ENCODE results near the gene UGT1A8. TPM values are rescaled to one million over a fixed set of nuclear protein-coding genes. Genes with fewer than 3 reads are reported as not detected.
"Not testable (repeated sequence)": the region's sequence is repeated elsewhere in the genome, so short reads cannot be mapped to it uniquely, and the experiment has no call there.

The UGT1A8 gene
- polyA plus RNA-seq, 4 donors: 0.07 to 13.6 (median 4.9) TPM

GRCh38 chr2:233746475-233747282, 129.2 kb downstream of the UGT1A8 start:
- H3K4me1 ChIP-seq (ENCODE audit: control insufficient read depth in 3 of 3, insufficient read depth in 2 of 3, low read depth in 1 of 3, low read length in 2 of 3): peaks cover 0 to 15% (median 0%) of the 10 kb centered on the region in 3 donors
- DNase-seq (no peak), FAIRE-seq (no peak)
- no peak overlapping the region for H3K27ac ChIP-seq (ENCODE audit: low read depth in 1 of 3, low read length in 2 of 3)
- peaks cover 1 to 29% of the 10 kb centered on the region in 2 donors for H3K9me3 ChIP-seq (ENCODE audit: control insufficient read depth in 2 of 2, insufficient read depth in 1 of 2, low read depth in 1 of 2, low read length in 1 of 2)
- H3K36me3 ChIP-seq (ENCODE audit: control insufficient read depth in 3 of 3, insufficient read depth in 2 of 3, low read depth in 1 of 3, low read length in 3 of 3): peaks cover 0 to 3% (median 0%) of the 10 kb centered on the region in 3 donors
- WGBS, 3 donors: 75 to 81% (median 81%) methylated on average over 10 of the region's 10 CpGs
- no peaks in the 10 kb centered on the region for H3K27me3 ChIP-seq (ENCODE audit: control insufficient read depth in 3 of 3, insufficient read depth in 3 of 3, low read length in 3 of 3)
- no peak overlapping the region for H3K4me3 ChIP-seq (ENCODE audit: low read depth in 1 of 3, low read length in 3 of 3)

DNA sequence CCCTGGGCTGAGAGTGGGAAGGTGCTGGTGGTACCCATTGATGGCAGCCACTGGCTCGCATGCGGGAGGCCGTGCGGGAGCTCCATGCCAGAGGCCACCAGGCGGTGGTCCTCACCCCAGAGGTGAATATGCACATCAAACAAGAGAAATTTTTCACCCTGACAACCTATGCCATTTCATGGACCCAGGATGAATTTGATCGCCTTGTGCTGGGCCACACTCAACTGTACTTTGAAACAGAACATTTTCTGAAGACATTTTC, 129.8 kb downstream of the UGT1A8 start:
- H3K4me3 ChIP-seq (ENCODE audit: low read depth in 1 of 3, low read length in 3 of 3): no peak overlapping the region
- DNase-seq: no peak
- FAIRE-seq: no peak
- WGBS, 3 donors: 88 to 96% (median 92%) methylated on average over 6 of the region's 6 CpGs
- H3K4me1 ChIP-seq (ENCODE audit: control insufficient read depth in 3 of 3, insufficient read depth in 2 of 3, low read depth in 1 of 3, low read length in 2 of 3): peaks cover 0 to 15% (median 2%) of the 10 kb centered on the region in 3 donors
- H3K36me3 ChIP-seq (ENCODE audit: control insufficient read depth in 3 of 3, insufficient read depth in 2 of 3, low read depth in 1 of 3, low read length in 3 of 3): peaks cover 0 to 3% (median 0%) of the 10 kb centered on the region in 3 donors
- H3K27ac ChIP-seq (ENCODE audit: low read depth in 1 of 3, low read length in 2 of 3): no peak overlapping the region
- H3K27me3 ChIP-seq (ENCODE audit: control insufficient read depth in 3 of 3, insufficient read depth in 3 of 3, low read length in 3 of 3): no peaks in the 10 kb centered on the region
- H3K9me3 ChIP-seq (ENCODE audit: control insufficient read depth in 2 of 2, insufficient read depth in 1 of 2, low read depth in 1 of 2, low read length in 1 of 2): peaks cover 1 to 31% of the 10 kb centered on the region in 2 donors

GRCh38 chr2:233750689-233751088, 133.3 kb downstream of the UGT1A8 start:
- H3K9me3 ChIP-seq (ENCODE audit: control insufficient read depth in 2 of 2, insufficient read depth in 1 of 2, low read depth in 1 of 2, low read length in 1 of 2): peaks cover 1 to 46% of the 10 kb centered on the region in 2 donors
- WGBS, 3 donors: 72 to 79% (median 78%) methylated on average over 2 of the region's 2 CpGs
- H3K4me1 ChIP-seq (ENCODE audit: control insufficient read depth in 3 of 3, insufficient read depth in 2 of 3, low read depth in 1 of 3, low read length in 2 of 3); H3K27me3 ChIP-seq (ENCODE audit: control insufficient read depth in 3 of 3, insufficient read depth in 3 of 3, low read length in 3 of 3); H3K27ac ChIP-seq (ENCODE audit: low read depth in 1 of 3, low read length in 2 of 3); FAIRE-seq; H3K4me3 ChIP-seq (ENCODE audit: low read depth in 1 of 3, low read length in 3 of 3); H3K36me3 ChIP-seq (ENCODE audit: control insufficient read depth in 3 of 3, insufficient read depth in 2 of 3, low read depth in 1 of 3, low read length in 3 of 3); DNase-seq: not testable (repeated sequence)

GRCh38 chr2:233751212-233752009, 134.0 kb downstream of the UGT1A8 start:
- H3K4me1 ChIP-seq (ENCODE audit: control insufficient read depth in 3 of 3, insufficient read depth in 2 of 3, low read depth in 1 of 3, low read length in 2 of 3); H3K27me3 ChIP-seq (ENCODE audit: control insufficient read depth in 3 of 3, insufficient read depth in 3 of 3, low read length in 3 of 3); FAIRE-seq; H3K4me3 ChIP-seq (ENCODE audit: low read depth in 1 of 3, low read length in 3 of 3); H3K36me3 ChIP-seq (ENCODE audit: control insufficient read depth in 3 of 3, insufficient read depth in 2 of 3, low read depth in 1 of 3, low read length in 3 of 3): not testable (repeated sequence)
- H3K9me3 ChIP-seq (ENCODE audit: control insufficient read depth in 2 of 2, insufficient read depth in 1 of 2, low read depth in 1 of 2, low read length in 1 of 2): peaks cover 1 to 46% of the 10 kb centered on the region in 2 donors
- DNase-seq: peak; percentile 29 to 68
- 25 to 59% (median 46%) methylated on average over 2 of the region's 2 CpGs for WGBS, 3 donors
- H3K27ac ChIP-seq (ENCODE audit: low read depth in 1 of 3, low read length in 2 of 3): peak overlapping the region in 2 of 3 donors; percentile 33 to 83

GRCh38 chr2:233754872-233755611, 137.6 kb downstream of the UGT1A8 start:
- H3K36me3 ChIP-seq (ENCODE audit: control insufficient read depth in 3 of 3, insufficient read depth in 2 of 3, low read depth in 1 of 3, low read length in 3 of 3): no peaks in the 10 kb centered on the region
- no peak for FAIRE-seq
- WGBS, 3 donors: 93 to 96% (median 95%) methylated on average over 42 to 44 of the region's 44 CpGs
- H3K27ac ChIP-seq (ENCODE audit: low read depth in 1 of 3, low read length in 2 of 3): no peak overlapping the region
- no peak overlapping the region for H3K4me3 ChIP-seq (ENCODE audit: low read depth in 1 of 3, low read length in 3 of 3)
- peaks cover 0 to 27% (median 10%) of the 10 kb centered on the region in 3 donors for H3K4me1 ChIP-seq (ENCODE audit: control insufficient read depth in 3 of 3, insufficient read depth in 2 of 3, low read depth in 1 of 3, low read length in 2 of 3)
- no peak for DNase-seq
- H3K9me3 ChIP-seq (ENCODE audit: control insufficient read depth in 2 of 2, insufficient read depth in 1 of 2, low read depth in 1 of 2, low read length in 1 of 2): peaks cover 0 to 43% of the 10 kb centered on the region in 2 donors
- no peaks in the 10 kb centered on the region for H3K27me3 ChIP-seq (ENCODE audit: control insufficient read depth in 3 of 3, insufficient read depth in 3 of 3, low read length in 3 of 3)

- H3K9me3 ChIP-seq (ENCODE audit: control insufficient read depth in 2 of 2, insufficient read depth in 1 of 2, low read depth in 1 of 2, low read length in 1 of 2): peaks cover 0 to 37% of the 10 kb centered on the region in 2 donors
- WGBS, 3 donors: 13 to 56% (median 27%) methylated on average over 7 of the region's 7 CpGs
- FAIRE-seq: peak; percentile 30
These were observed 139.1 kb downstream of the UGT1A8 start for GRCh38 chr2:233756429-233757081.

DNA sequence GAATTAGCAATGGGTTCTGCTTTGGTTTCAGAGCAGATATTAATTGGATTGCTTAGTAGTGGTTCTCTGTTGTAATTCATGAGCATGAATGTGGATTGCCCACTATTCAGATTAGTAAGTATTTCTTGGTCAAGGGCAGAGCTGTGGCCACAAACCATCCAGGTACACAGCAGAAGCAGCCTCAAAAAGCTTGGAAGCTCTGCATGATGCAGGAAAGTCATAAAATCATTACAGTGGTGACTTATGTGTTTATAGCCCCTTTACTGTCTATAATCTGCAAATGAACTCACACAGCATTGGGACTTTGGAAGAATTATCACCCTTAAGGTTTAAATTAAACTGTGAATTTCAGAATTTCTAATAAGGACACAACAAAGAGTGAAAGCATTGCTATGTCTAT, 140.7 kb downstream of the UGT1A8 start:
- H3K9me3 ChIP-seq (ENCODE audit: control insufficient read depth in 2 of 2, insufficient read depth in 1 of 2, low read depth in 1 of 2, low read length in 1 of 2): peaks cover 0 to 25% of the 10 kb centered on the region in 2 donors
- no peaks in the 10 kb centered on the region for H3K36me3 ChIP-seq (ENCODE audit: control insufficient read depth in 3 of 3, insufficient read depth in 2 of 3, low read depth in 1 of 3, low read length in 3 of 3)
- no peaks in the 10 kb centered on the region for H3K27me3 ChIP-seq (ENCODE audit: control insufficient read depth in 3 of 3, insufficient read depth in 3 of 3, low read length in 3 of 3)
- H3K27ac ChIP-seq (ENCODE audit: low read depth in 1 of 3, low read length in 2 of 3): peak overlapping the region; percentile 23 to 85 (median 67)
- no peak overlapping the region for H3K4me3 ChIP-seq (ENCODE audit: low read depth in 1 of 3, low read length in 3 of 3)
- FAIRE-seq (no peak), DNase-seq (peak; percentile 73 to 79)
- peaks cover 0 to 46% (median 12%) of the 10 kb centered on the region in 3 donors for H3K4me1 ChIP-seq (ENCODE audit: control insufficient read depth in 3 of 3, insufficient read depth in 2 of 3, low read depth in 1 of 3, low read length in 2 of 3)

More at GRCh38 chr2:233756429-233757081, 139.1 kb downstream of the UGT1A8 start:
- Histone ChIP-seq H3K4me1 (ENCODE audit: control insufficient read depth in 3 of 3, insufficient read depth in 2 of 3, low read depth in 1 of 3, low read length in 2 of 3) (peaks cover 0 to 40% (median 14%) of the 10 kb centered on the region in 3 donors), H3K36me3 (ENCODE audit: control insufficient read depth in 3 of 3, insufficient read depth in 2 of 3, low read depth in 1 of 3, low read length in 3 of 3) (no peaks in the 10 kb centered on the region), H3K4me3 (ENCODE audit: low read depth in 1 of 3, low read length in 3 of 3) (no peak overlapping the region), H3K27ac (ENCODE audit: low read depth in 1 of 3, low read length in 2 of 3) (peak overlapping the region in 2 of 3 donors; percentile 61 to 64), H3K27me3 (ENCODE audit: control insufficient read depth in 3 of 3, insufficient read depth in 3 of 3, low read length in 3 of 3) (no peaks in the 10 kb centered on the region)
- DNase-seq: peak; percentile 86 to 97

GRCh38 chr2:233758849-233759248, 141.4 kb downstream of the UGT1A8 start:
- H3K4me3 ChIP-seq (ENCODE audit: low read depth in 1 of 3, low read length in 3 of 3): no peak overlapping the region
- 37 to 66% (median 66%) methylated on average over 2 of the region's 2 CpGs for WGBS, 3 donors
- no peak for DNase-seq
- no peaks in the 10 kb centered on the region for H3K36me3 ChIP-seq (ENCODE audit: control insufficient read depth in 3 of 3, insufficient read depth in 2 of 3, low read depth in 1 of 3, low read length in 3 of 3)
- peaks cover 0 to 51% (median 12%) of the 10 kb centered on the region in 3 donors for H3K4me1 ChIP-seq (ENCODE audit: control insufficient read depth in 3 of 3, insufficient read depth in 2 of 3, low read depth in 1 of 3, low read length in 2 of 3)
- no peaks in the 10 kb centered on the region for H3K27me3 ChIP-seq (ENCODE audit: control insufficient read depth in 3 of 3, insufficient read depth in 3 of 3, low read length in 3 of 3)
- peak overlapping the region in 2 of 3 donors; percentile 67 to 85 for H3K27ac ChIP-seq (ENCODE audit: low read depth in 1 of 3, low read length in 2 of 3)
- H3K9me3 ChIP-seq (ENCODE audit: control insufficient read depth in 2 of 2, insufficient read depth in 1 of 2, low read depth in 1 of 2, low read length in 1 of 2): peaks cover 0 to 20% of the 10 kb centered on the region in 2 donors
- FAIRE-seq: no peak
